ENCODE data around the gene KCNH2. TPM values are rescaled to one million over a fixed set of nuclear protein-coding genes. Genes with fewer than 3 reads are reported as not detected.

Gene KCNH2
- total RNA-seq, 1 donor from 2014 or later, result 10.0 TPM

GRCh38 chr7:151000897-151001495, 22.9 kb upstream of the KCNH2 start:
- Mint-ChIP-seq H3K27me3 (peaks cover 9% of the 10 kb centered on the region), H3K4me3 (no peak overlapping the region), H3K36me3 (no peaks in the 10 kb centered on the region), H3K4me1 (ENCODE audit: unreplicated experiment) (peaks cover 4% of the 10 kb centered on the region), H3K9me3 (no peaks in the 10 kb centered on the region), H3K27ac (no peak overlapping the region)
- no peak for DNase-seq (ENCODE audit: extremely low spot score, unreplicated experiment)
- no peak for TF ChIP-seq CTCF (conservative IDR thresholded peaks at IDR 0.05)

- no peak overlapping the region for H3K27ac Mint-ChIP-seq
- no peak for TF ChIP-seq CTCF (conservative IDR thresholded peaks at IDR 0.05)
- DNase-seq (ENCODE audit: extremely low spot score, unreplicated experiment), result no peak
- H3K9me3 Mint-ChIP-seq, result no peaks in the 10 kb centered on the region
- peaks cover 3% of the 10 kb centered on the region for H3K27me3 Mint-ChIP-seq
- H3K4me3 Mint-ChIP-seq, result no peak overlapping the region
- no peaks in the 10 kb centered on the region for H3K36me3 Mint-ChIP-seq
- peaks cover 4% of the 10 kb centered on the region for H3K4me1 Mint-ChIP-seq (ENCODE audit: unreplicated experiment)
Measured at GRCh38 chr7:150999497-151000230, 21.5 kb upstream of the KCNH2 start.

GRCh38 chr7:150999001-150999400, 20.9 kb upstream of the KCNH2 start:
- no peak overlapping the region for H3K27ac Mint-ChIP-seq
- no peaks in the 10 kb centered on the region for H3K9me3 Mint-ChIP-seq
- TF ChIP-seq CTCF (conservative IDR thresholded peaks at IDR 0.05), result no peak
- H3K4me1 Mint-ChIP-seq (ENCODE audit: unreplicated experiment), result peaks cover 4% of the 10 kb centered on the region
- H3K27me3 Mint-ChIP-seq, result peaks cover 3% of the 10 kb centered on the region
- no peaks in the 10 kb centered on the region for H3K36me3 Mint-ChIP-seq
- H3K4me3 Mint-ChIP-seq, result no peak overlapping the region
- DNase-seq (ENCODE audit: extremely low spot score, unreplicated experiment), result no peak

GRCh38 chr7:150998341-150998740, 20.2 kb upstream of the KCNH2 start:
- no peaks in the 10 kb centered on the region for H3K36me3 Mint-ChIP-seq
- no peaks in the 10 kb centered on the region for H3K9me3 Mint-ChIP-seq
- H3K4me3 Mint-ChIP-seq, result no peak overlapping the region
- TF ChIP-seq CTCF (conservative IDR thresholded peaks at IDR 0.05), result no peak
- H3K27me3 Mint-ChIP-seq, result peaks cover under 1% of the 10 kb centered on the region
- H3K4me1 Mint-ChIP-seq (ENCODE audit: unreplicated experiment), result peaks cover 4% of the 10 kb centered on the region
- no peak for DNase-seq (ENCODE audit: extremely low spot score, unreplicated experiment)
- H3K27ac Mint-ChIP-seq, result no peak overlapping the region

GRCh38 chr7:150997817-150998216, 19.7 kb upstream of the KCNH2 start:
- H3K27me3 Mint-ChIP-seq, result no peaks in the 10 kb centered on the region
- no peak overlapping the region for H3K27ac Mint-ChIP-seq
- H3K9me3 Mint-ChIP-seq, result no peaks in the 10 kb centered on the region
- TF ChIP-seq CTCF (conservative IDR thresholded peaks at IDR 0.05), result no peak
- H3K36me3 Mint-ChIP-seq, result no peaks in the 10 kb centered on the region
- no peak overlapping the region for H3K4me3 Mint-ChIP-seq
- H3K4me1 Mint-ChIP-seq (ENCODE audit: unreplicated experiment), result peaks cover 4% of the 10 kb centered on the region
- no peak for DNase-seq (ENCODE audit: extremely low spot score, unreplicated experiment)

Data from type B pancreatic cell (in vitro differentiated cells).